MM.1S (cell line): ENCODE results near the gene MUC12.

Source experiments
- EZH2 ChIP-seq: fragments of 300-600 bp; sonication (generic); optimal IDR thresholded peaks from 2 replicates; pipeline ENCODE3; 2017; ENCODE audit warnings: low read depth, mild to moderate bottlenecking, antibody characterized with exemption, low read length, mixed read lengths
- EZH2phosphoT487 ChIP-seq: fragments of 300-600 bp; sonication (generic); IDR thresholded peaks from 2 replicates; pipeline ENCODE4 v1.6.1; 2018; ENCODE audit warnings: antibody characterized with exemption, low read length
- TF ChIP-seq, protein P1 (sequence below): fragments of 300-600 bp; sonication (generic); IDR thresholded peaks from 2 replicates; pipeline ENCODE4 v1.5.1; 2016; ENCODE audit warnings: antibody characterized with exemption, low read length, mixed read lengths

DNA sequence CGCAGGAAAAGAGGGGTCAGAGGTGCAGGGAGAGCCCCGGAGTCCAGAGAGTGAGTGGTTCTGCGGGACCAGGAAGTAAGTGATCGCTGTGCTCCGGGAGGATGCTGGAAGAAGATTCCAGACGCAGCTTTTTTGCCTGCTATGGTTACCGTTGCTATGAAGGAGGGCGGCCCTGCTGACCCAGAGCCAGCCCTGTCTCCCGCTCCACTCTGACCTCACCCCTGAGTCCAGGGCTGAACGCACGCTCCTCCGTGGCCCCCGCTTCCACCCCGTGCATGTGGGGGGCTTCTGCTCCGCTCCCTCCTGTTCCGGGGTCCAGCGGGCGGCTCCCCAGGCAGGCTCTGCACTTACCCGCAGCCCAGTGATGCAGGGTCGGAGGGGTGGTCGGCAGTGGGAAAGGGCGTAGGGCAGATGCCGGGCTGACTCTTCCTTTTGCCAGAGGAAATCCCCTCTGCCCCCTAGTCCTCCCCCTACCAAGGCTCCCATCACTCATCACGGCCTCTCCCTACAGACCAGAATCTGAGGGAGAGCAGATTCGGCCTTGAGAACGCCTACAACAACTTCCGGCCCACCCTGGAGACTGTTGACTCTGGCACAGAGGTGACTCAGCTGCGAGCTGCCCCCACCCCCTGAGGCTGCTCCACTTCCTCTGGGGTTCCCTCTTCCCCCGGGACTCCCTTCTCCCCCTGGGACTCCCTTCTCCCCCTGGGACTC lies 47.9 kb downstream of the MUC12 start:
- TF ChIP-seq, protein P1, sequence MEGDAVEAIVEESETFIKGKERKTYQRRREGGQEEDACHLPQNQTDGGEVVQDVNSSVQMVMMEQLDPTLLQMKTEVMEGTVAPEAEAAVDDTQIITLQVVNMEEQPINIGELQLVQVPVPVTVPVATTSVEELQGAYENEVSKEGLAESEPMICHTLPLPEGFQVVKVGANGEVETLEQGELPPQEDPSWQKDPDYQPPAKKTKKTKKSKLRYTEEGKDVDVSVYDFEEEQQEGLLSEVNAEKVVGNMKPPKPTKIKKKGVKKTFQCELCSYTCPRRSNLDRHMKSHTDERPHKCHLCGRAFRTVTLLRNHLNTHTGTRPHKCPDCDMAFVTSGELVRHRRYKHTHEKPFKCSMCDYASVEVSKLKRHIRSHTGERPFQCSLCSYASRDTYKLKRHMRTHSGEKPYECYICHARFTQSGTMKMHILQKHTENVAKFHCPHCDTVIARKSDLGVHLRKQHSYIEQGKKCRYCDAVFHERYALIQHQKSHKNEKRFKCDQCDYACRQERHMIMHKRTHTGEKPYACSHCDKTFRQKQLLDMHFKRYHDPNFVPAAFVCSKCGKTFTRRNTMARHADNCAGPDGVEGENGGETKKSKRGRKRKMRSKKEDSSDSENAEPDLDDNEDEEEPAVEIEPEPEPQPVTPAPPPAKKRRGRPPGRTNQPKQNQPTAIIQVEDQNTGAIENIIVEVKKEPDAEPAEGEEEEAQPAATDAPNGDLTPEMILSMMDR, result no peak
- TF ChIP-seq EZH2phosphoT487 (no peak), EZH2 (no peak)
